Body of pancreas (tissue), 4 donors: ENCODE data around the gene MYOCOS. TPM values are rescaled to one million over a fixed set of nuclear protein-coding genes. Genes with fewer than 3 reads are reported as not detected.

ENCODE experiments used
- ATAC-seq: fragments of 150-250 bp; one replicate; pipeline ENCODE4 v1.9.1; 2016
- DNase-seq, 4 donors: peaks; one replicate each; pipeline ENCODE4 v3.0.0-alpha.2; 2019
- H3K27ac ChIP-seq, 4 donors: fragments of 200-600 bp; sonication (generic); 1 replicate in 3 of 4; 2 replicates in 1 of 4; pipeline versions ENCODE4 v1.5.1 to v1.6.1; 2016 to 2019; ENCODE audit warnings: mild to moderate bottlenecking in 1 of 4, mixed read lengths in 1 of 4, moderate library complexity in 1 of 4
- H3K27me3 ChIP-seq, 2 donors: fragments of 200-600 bp; sonication (generic); one replicate each; pipeline ENCODE4 v1.6.0; 2016; ENCODE audit warnings: mild to moderate bottlenecking in 1 of 2
- H3K36me3 ChIP-seq, 2 donors: fragments of 200-600 bp; sonication (generic); replicated peaks in 1 of 2; 2 replicates each; pipeline ENCODE4 v1.5.1; 2016; ENCODE audit warnings: low read depth in 2 of 2; ENCODE audit not compliant: insufficient read depth in 1 of 2
- H3K4me1 ChIP-seq: fragments of 200-600 bp; sonication (generic); one replicate; pipeline ENCODE4 v1.6.0; 2016
- H3K4me3 ChIP-seq, 2 donors: fragments of 200-600 bp; sonication (generic); 1 replicate in 1 of 2; 2 replicates in 1 of 2; pipeline ENCODE4 v1.5.1; 2016 to 2019
- H3K9me3 ChIP-seq, 3 donors: fragments of 200-600 bp; sonication (generic); 1 replicate in 2 of 3; 2 replicates in 1 of 3; pipeline ENCODE4 v1.5.1; 2016
- CTCF ChIP-seq, 7 experiments: fragments of 450-650 bp in 4 of 7; fragments of 200-600 bp in 3 of 7; sonication (generic) in 3 of 7; IDR thresholded peaks; one replicate each; pipeline ENCODE4 v1.5.1; 2016 to 2019; ENCODE audit warnings: antibody characterized with exemption in 7 of 7
- POLR2A ChIP-seq, 3 donors: fragments of 450-650 bp; IDR thresholded peaks; one replicate each; pipeline ENCODE4 v1.6.1; 2016; ENCODE audit warnings: antibody characterized with exemption in 3 of 3, mild to moderate bottlenecking in 2 of 3
- WGBS, 2 donors: methylation state at CpG; one replicate each; pipeline ENCODE4 v1.1.5; 2017; 5-methylcytosine and 5-hydroxymethylcytosine counted together
- intact Hi-C: fragments of 100-400 bp; cut with DNase I; formaldehyde crosslinking; loops from one replicate; pipeline ENCODE4 v1.15.1; 2023
- total RNA-seq, 2 donors: library from RNA; depleted of rRNA; stranded (reverse); fragments of >200 nt; gene quantifications; one replicate each; pipeline ENCODE4 v1.1.0, GENCODE V29; 2016

The MYOCOS gene
- total RNA-seq, result not detected

- no peaks in the 10 kb centered on the region for H3K27me3 ChIP-seq
- ATAC-seq (no peak), DNase-seq (no peak)
- H3K36me3 ChIP-seq, result no peaks in the 10 kb centered on the region
- H3K4me3 ChIP-seq, result no peak within 1 kb of the TSS
- 38 to 47% methylated on average over 7 of the region's 7 CpGs for WGBS, 2 donors
- H3K27ac ChIP-seq, result no peak within 1 kb of the TSS
- TF ChIP-seq POLR2A (IDR thresholded peaks at IDR 0.05) (no peak), CTCF (IDR thresholded peaks at IDR 0.05) (no peak)
- intact Hi-C loops, result no loop called here
- no peaks in the 10 kb centered on the region for H3K9me3 ChIP-seq
- H3K4me1 ChIP-seq, result no peaks in the 10 kb centered on the region
Observed at GRCh38 chr1:171622152-171622462, at the start of gene MYOCOS. Gene MYOCOS, plus strand, starts transcription at chr1:171622243. Its CDS starts 1,641 bp downstream, at chr1:171623884.

GRCh38 chr1:171576144-171576543, 45.9 kb upstream of the MYOCOS start:
- ATAC-seq, result no peak
- no peak for DNase-seq
- Histone ChIP-seq H3K9me3 (no peaks in the 10 kb centered on the region), H3K36me3 (peaks cover 5 to 43% of the 10 kb centered on the region in 2 donors), H3K27me3 (no peaks in the 10 kb centered on the region), H3K4me1 (no peaks in the 10 kb centered on the region), H3K27ac (no peak overlapping the region), H3K4me3 (no peak overlapping the region)
- 75 to 93% methylated on average over 1 of the region's 1 CpG for WGBS, 2 donors
- TF ChIP-seq CTCF (IDR thresholded peaks at IDR 0.05) (no peak), POLR2A (IDR thresholded peaks at IDR 0.05) (no peak)
- intact Hi-C loops, result no loop called here

GRCh38 chr1:171581226-171581625, 40.8 kb upstream of the MYOCOS start:
- 79 to 80% methylated on average over 3 of the region's 3 CpGs for WGBS, 2 donors
- no peak overlapping the region for H3K4me3 ChIP-seq
- H3K9me3 ChIP-seq, result no peaks in the 10 kb centered on the region
- H3K4me1 ChIP-seq, result no peaks in the 10 kb centered on the region
- H3K36me3 ChIP-seq, result peaks cover 13 to 57% of the 10 kb centered on the region in 2 donors
- intact Hi-C loops, result loop anchor here (10.0 kb wide), 1 partner anchor 46 kb away; no protein-coding TSS in a partner anchor
- no peak overlapping the region for H3K27ac ChIP-seq
- TF ChIP-seq POLR2A (IDR thresholded peaks at IDR 0.05) (no peak), CTCF (IDR thresholded peaks at IDR 0.05) (no peak)
- no peaks in the 10 kb centered on the region for H3K27me3 ChIP-seq
- ATAC-seq, result no peak
- DNase-seq, result no peak

GRCh38 chr1:171581766-171582165, 40.3 kb upstream of the MYOCOS start:
- H3K4me1 ChIP-seq, result no peaks in the 10 kb centered on the region
- ATAC-seq, result no peak
- H3K4me3 ChIP-seq, result no peak overlapping the region
- no peak for DNase-seq
- TF ChIP-seq CTCF (IDR thresholded peaks at IDR 0.05), result no peak
- no peak for TF ChIP-seq POLR2A (IDR thresholded peaks at IDR 0.05)
- intact Hi-C loops, result loop anchor here (10.0 kb wide), 1 partner anchor 47 kb away; no protein-coding TSS in a partner anchor
- H3K27ac ChIP-seq, result no peak overlapping the region
- no peaks in the 10 kb centered on the region for H3K27me3 ChIP-seq
- no peaks in the 10 kb centered on the region for H3K9me3 ChIP-seq
- H3K36me3 ChIP-seq, result peaks cover 13 to 55% of the 10 kb centered on the region in 2 donors

GRCh38 chr1:171582589-171582988, 39.5 kb upstream of the MYOCOS start:
- H3K9me3 ChIP-seq, result no peaks in the 10 kb centered on the region
- H3K36me3 ChIP-seq, result peaks cover 13 to 54% of the 10 kb centered on the region in 2 donors
- no peak for ATAC-seq
- no peak overlapping the region for H3K4me3 ChIP-seq
- intact Hi-C loops, result loop anchor here (10.0 kb wide), 1 partner anchor 48 kb away; no protein-coding TSS in a partner anchor
- no peaks in the 10 kb centered on the region for H3K4me1 ChIP-seq
- H3K27ac ChIP-seq, result no peak overlapping the region
- TF ChIP-seq POLR2A (IDR thresholded peaks at IDR 0.05), result no peak
- TF ChIP-seq CTCF (IDR thresholded peaks at IDR 0.05), result no peak
- 89 to 97% methylated on average over 2 of the region's 2 CpGs for WGBS, 2 donors
- no peaks in the 10 kb centered on the region for H3K27me3 ChIP-seq
- no peak for DNase-seq
